ENCODE measurements around the gene HINT2.

HINT2 gene

GRCh38 chr9:35822926-35823325 is 8.1 kb upstream of the HINT2 start:
- Histone ChIP-seq H2AK5ac (ENCODE audit: low read length) (no peak overlapping the region), H3K79me2 (ENCODE audit: control insufficient read depth, insufficient read depth, low read length) (no peaks in the 10 kb centered on the region), H2BK5ac (ENCODE audit: low read length) (no peak overlapping the region), H3K79me1 (ENCODE audit: low read length) (no peaks in the 10 kb centered on the region), H3K18ac (ENCODE audit: low read length) (no peak overlapping the region), H4K5ac (ENCODE audit: low read length) (no peak overlapping the region), H3K56ac (ENCODE audit: low read length) (no peak overlapping the region), H3K4me3 (ENCODE audit: low read length) (no peak overlapping the region), H3K9ac (ENCODE audit: low read length) (no peak overlapping the region), H2BK120ac (ENCODE audit: low read depth, low read length) (no peak overlapping the region), H2BK15ac (replicated peaks; ENCODE audit: low read depth) (no peak overlapping the region), H3K4me1 (ENCODE audit: control insufficient read depth, low read depth, low read length) (no peaks in the 10 kb centered on the region), H3K36me3 (ENCODE audit: control insufficient read depth, insufficient read depth, low read length) (no peaks in the 10 kb centered on the region), H3K4ac (ENCODE audit: low read depth, low read length) (no peak overlapping the region), H3K27ac (ENCODE audit: low read depth, low read length) (no peak overlapping the region), H3K4me2 (ENCODE audit: low read length) (no peak overlapping the region), H3K23ac (ENCODE audit: low read length) (no peak overlapping the region), H3K27me3 (ENCODE audit: insufficient read depth, low read length, poor library complexity) (no peaks in the 10 kb centered on the region), H4K8ac (ENCODE audit: low read depth, low read length) (no peak overlapping the region)
- no peak for DNase-seq

DNA sequence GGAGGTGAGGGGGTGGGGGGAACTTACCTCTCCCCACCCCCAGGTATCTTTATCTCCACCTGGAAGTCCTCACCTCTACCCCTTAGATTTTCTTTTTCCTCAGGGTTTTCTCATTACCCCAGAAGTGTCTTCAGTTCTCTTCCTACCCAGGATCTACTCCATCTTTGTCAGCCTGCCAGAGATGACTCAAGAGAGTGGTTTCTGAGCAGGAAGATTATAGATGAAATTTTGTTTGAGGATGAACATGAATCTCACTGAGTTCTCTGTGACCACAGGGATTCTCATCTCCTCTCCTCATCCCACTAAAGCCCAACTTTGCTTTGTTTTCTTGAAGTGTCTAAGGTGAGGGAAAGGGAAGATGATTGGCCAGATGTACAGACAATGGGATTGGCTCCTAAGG is 5.2 kb upstream of the HINT2 start:
- no peak overlapping the region for H3K4ac ChIP-seq (ENCODE audit: low read depth, low read length)
- no peaks in the 10 kb centered on the region for H3K79me1 ChIP-seq (ENCODE audit: low read length)
- no peak overlapping the region for H2BK15ac ChIP-seq (replicated peaks; ENCODE audit: low read depth)
- H3K27me3 ChIP-seq (ENCODE audit: insufficient read depth, low read length, poor library complexity): no peaks in the 10 kb centered on the region
- no peak overlapping the region for H2BK120ac ChIP-seq (ENCODE audit: low read depth, low read length)
- H4K8ac ChIP-seq (ENCODE audit: low read depth, low read length): no peak overlapping the region
- DNase-seq: no peak
- no peaks in the 10 kb centered on the region for H3K79me2 ChIP-seq (ENCODE audit: control insufficient read depth, insufficient read depth, low read length)
- H3K4me1 ChIP-seq (ENCODE audit: control insufficient read depth, low read depth, low read length): no peaks in the 10 kb centered on the region
- no peak overlapping the region for H3K23ac ChIP-seq (ENCODE audit: low read length)
- H4K5ac ChIP-seq (ENCODE audit: low read length): no peak overlapping the region
- no peak overlapping the region for H3K56ac ChIP-seq (ENCODE audit: low read length)
- no peak overlapping the region for H3K27ac ChIP-seq (ENCODE audit: low read depth, low read length)
- H3K18ac ChIP-seq (ENCODE audit: low read length): no peak overlapping the region
- no peak overlapping the region for H2AK5ac ChIP-seq (ENCODE audit: low read length)
- no peaks in the 10 kb centered on the region for H3K36me3 ChIP-seq (ENCODE audit: control insufficient read depth, insufficient read depth, low read length)
- no peak overlapping the region for H3K9ac ChIP-seq (ENCODE audit: low read length)
- no peak overlapping the region for H2BK5ac ChIP-seq (ENCODE audit: low read length)
- H3K4me2 ChIP-seq (ENCODE audit: low read length): no peak overlapping the region
- H3K4me3 ChIP-seq (ENCODE audit: low read length): no peak overlapping the region

DNA sequence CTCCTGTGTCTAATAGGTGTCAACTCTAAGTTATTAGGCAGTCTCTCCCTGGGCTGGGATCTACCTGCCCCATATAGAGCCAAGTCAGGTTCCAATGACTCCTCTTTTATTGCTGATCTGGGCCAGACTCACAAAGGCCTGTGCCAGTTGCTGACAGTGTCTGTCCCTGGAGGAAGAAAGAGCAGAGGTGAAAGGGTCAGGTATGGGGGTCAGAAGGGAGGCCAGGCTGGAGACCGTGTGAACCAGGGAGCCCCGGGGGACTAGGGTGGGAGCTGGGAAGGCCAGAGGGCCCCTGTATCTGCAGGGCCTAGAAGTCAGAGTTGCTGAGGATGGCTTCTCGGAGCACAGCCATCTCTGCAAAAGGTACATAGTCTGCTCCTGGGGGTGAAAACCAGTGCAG is 3.5 kb upstream of the HINT2 start:
- Histone ChIP-seq H3K9ac (ENCODE audit: low read length) (no peak overlapping the region), H3K23ac (ENCODE audit: low read length) (no peak overlapping the region), H3K4me1 (ENCODE audit: control insufficient read depth, low read depth, low read length) (peaks cover 4% of the 10 kb centered on the region), H4K5ac (ENCODE audit: low read length) (no peak overlapping the region), H3K4me3 (ENCODE audit: low read length) (no peak overlapping the region), H2BK5ac (ENCODE audit: low read length) (no peak overlapping the region), H2AK5ac (ENCODE audit: low read length) (no peak overlapping the region), H3K79me2 (ENCODE audit: control insufficient read depth, insufficient read depth, low read length) (no peaks in the 10 kb centered on the region), H3K36me3 (ENCODE audit: control insufficient read depth, insufficient read depth, low read length) (no peaks in the 10 kb centered on the region), H3K79me1 (ENCODE audit: low read length) (no peaks in the 10 kb centered on the region), H3K27ac (ENCODE audit: low read depth, low read length) (no peak overlapping the region), H4K8ac (ENCODE audit: low read depth, low read length) (no peak overlapping the region), H3K4ac (ENCODE audit: low read depth, low read length) (no peak overlapping the region), H2BK15ac (replicated peaks; ENCODE audit: low read depth) (no peak overlapping the region), H3K56ac (ENCODE audit: low read length) (no peak overlapping the region), H3K4me2 (ENCODE audit: low read length) (no peak overlapping the region), H3K18ac (ENCODE audit: low read length) (no peak overlapping the region), H2BK120ac (ENCODE audit: low read depth, low read length) (no peak overlapping the region), H3K27me3 (ENCODE audit: insufficient read depth, low read length, poor library complexity) (no peaks in the 10 kb centered on the region)
- WGBS (ENCODE audit: extremely low coverage, insufficient coverage, low lambda C conversion rate): no CpG with 5 or more reads among the region's 3 CpGs
- DNase-seq: no peak

DNA sequence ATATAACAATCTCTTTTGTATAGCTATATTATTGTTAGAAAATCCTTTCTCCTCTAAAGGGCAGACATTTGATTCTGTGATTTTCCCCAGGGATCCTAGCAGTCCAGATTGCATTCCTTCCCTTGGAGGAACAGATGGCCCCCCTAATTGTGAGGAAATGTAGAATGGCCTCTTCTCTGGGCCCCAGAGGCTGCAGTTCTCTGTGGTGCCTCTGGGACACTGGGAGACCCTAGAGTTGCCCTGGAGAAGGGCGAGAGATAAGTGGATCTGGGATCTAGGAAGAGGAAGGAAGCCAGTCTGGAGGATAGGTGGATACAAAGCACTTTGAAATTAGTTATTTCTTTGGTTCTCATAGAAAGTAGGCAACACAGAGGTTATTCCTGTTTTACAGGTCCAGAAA is 1.9 kb upstream of the HINT2 start:
- Histone ChIP-seq H3K4ac (ENCODE audit: low read depth, low read length) (no peak overlapping the region), H3K56ac (ENCODE audit: low read length) (no peak overlapping the region), H3K79me2 (ENCODE audit: control insufficient read depth, insufficient read depth, low read length) (no peaks in the 10 kb centered on the region), H3K27me3 (ENCODE audit: insufficient read depth, low read length, poor library complexity) (no peaks in the 10 kb centered on the region), H2BK5ac (ENCODE audit: low read length) (no peak overlapping the region), H3K18ac (ENCODE audit: low read length) (no peak overlapping the region), H3K27ac (ENCODE audit: low read depth, low read length) (no peak overlapping the region), H4K8ac (ENCODE audit: low read depth, low read length) (no peak overlapping the region), H2AK5ac (ENCODE audit: low read length) (no peak overlapping the region), H3K23ac (ENCODE audit: low read length) (no peak overlapping the region), H3K4me2 (ENCODE audit: low read length) (no peak overlapping the region), H3K9ac (ENCODE audit: low read length) (no peak overlapping the region), H3K4me1 (ENCODE audit: control insufficient read depth, low read depth, low read length) (peaks cover 4% of the 10 kb centered on the region), H3K79me1 (ENCODE audit: low read length) (no peaks in the 10 kb centered on the region), H3K4me3 (ENCODE audit: low read length) (no peak overlapping the region), H2BK120ac (ENCODE audit: low read depth, low read length) (no peak overlapping the region), H3K36me3 (ENCODE audit: control insufficient read depth, insufficient read depth, low read length) (no peaks in the 10 kb centered on the region), H2BK15ac (replicated peaks; ENCODE audit: low read depth) (no peak overlapping the region), H4K5ac (ENCODE audit: low read length) (no peak overlapping the region)
- WGBS (ENCODE audit: extremely low coverage, insufficient coverage, low lambda C conversion rate): no CpG with 5 or more reads among the region's 1 CpG
- peak; percentile 74 for DNase-seq

- peak overlapping the region; percentile 98 for H3K56ac ChIP-seq (ENCODE audit: low read length)
- no peaks in the 10 kb centered on the region for H3K36me3 ChIP-seq (ENCODE audit: control insufficient read depth, insufficient read depth, low read length)
- no peaks in the 10 kb centered on the region for H3K79me1 ChIP-seq (ENCODE audit: low read length)
- peaks cover 4% of the 10 kb centered on the region for H3K4me1 ChIP-seq (ENCODE audit: control insufficient read depth, low read depth, low read length)
- H4K5ac ChIP-seq (ENCODE audit: low read length): no peak overlapping the region
- H3K27me3 ChIP-seq (ENCODE audit: insufficient read depth, low read length, poor library complexity): no peaks in the 10 kb centered on the region
- no peak overlapping the region for H2BK15ac ChIP-seq (replicated peaks; ENCODE audit: low read depth)
- DNase-seq: peak; percentile 95
- peak overlapping the region; percentile 94 for H3K9ac ChIP-seq (ENCODE audit: low read length)
- H2BK5ac ChIP-seq (ENCODE audit: low read length): peak overlapping the region; percentile 61
- peak overlapping the region; percentile 83 for H3K23ac ChIP-seq (ENCODE audit: low read length)
- peak overlapping the region; percentile 98 for H3K18ac ChIP-seq (ENCODE audit: low read length)
- peak overlapping the region; percentile 49 for H3K4ac ChIP-seq (ENCODE audit: low read depth, low read length)
- H3K4me2 ChIP-seq (ENCODE audit: low read length): peak overlapping the region; percentile 71
- H3K79me2 ChIP-seq (ENCODE audit: control insufficient read depth, insufficient read depth, low read length): no peaks in the 10 kb centered on the region
- peak overlapping the region; percentile 76 for H3K4me3 ChIP-seq (ENCODE audit: low read length)
- no peak overlapping the region for H2AK5ac ChIP-seq (ENCODE audit: low read length)
- peak overlapping the region; percentile 56 for H4K8ac ChIP-seq (ENCODE audit: low read depth, low read length)
- H3K27ac ChIP-seq (ENCODE audit: low read depth, low read length): peak overlapping the region; percentile 99
- WGBS (ENCODE audit: extremely low coverage, insufficient coverage, low lambda C conversion rate): no CpG with 5 or more reads among the region's 29 CpGs
- no peak overlapping the region for H2BK120ac ChIP-seq (ENCODE audit: low read depth, low read length)
These were observed 569 bp downstream of the HINT2 start for GRCh38 chr9:35814106-35814840.

DNA sequence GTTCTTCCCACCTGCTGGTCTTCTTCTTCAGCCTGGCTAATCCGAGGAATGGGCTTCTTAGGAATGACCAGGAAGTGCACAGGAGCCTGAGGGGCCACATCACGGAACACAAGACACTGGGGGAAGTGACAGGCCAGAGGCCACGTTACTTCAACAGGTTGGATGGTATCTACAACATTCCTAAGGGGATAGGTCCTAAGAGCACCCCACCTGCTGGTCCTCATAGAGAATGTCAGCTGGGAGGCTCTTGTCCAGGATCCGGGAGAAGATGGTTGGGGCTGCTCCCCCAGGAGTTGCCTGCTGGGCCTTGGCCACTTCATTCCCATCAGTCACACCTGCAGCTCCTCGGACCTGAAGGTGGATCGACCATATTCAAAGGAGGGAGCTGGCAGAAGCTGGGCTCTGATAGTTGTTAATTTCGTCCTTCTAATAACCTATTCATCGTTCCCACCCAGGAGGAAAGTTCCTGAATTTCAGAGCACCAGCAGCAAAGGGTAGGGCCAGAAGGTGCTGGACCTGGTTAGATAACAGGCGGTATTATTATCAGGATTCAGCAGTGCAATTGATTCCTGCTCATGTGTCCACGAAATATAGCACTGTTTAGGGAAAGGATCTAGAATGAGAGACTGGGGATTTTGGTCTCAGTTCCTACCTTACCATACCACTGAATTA is 1.3 kb downstream of the HINT2 start:
- H2BK120ac ChIP-seq (ENCODE audit: low read depth, low read length): no peak overlapping the region
- H3K4me3 ChIP-seq (ENCODE audit: low read length): no peak overlapping the region
- H4K5ac ChIP-seq (ENCODE audit: low read length): no peak overlapping the region
- H3K4me1 ChIP-seq (ENCODE audit: control insufficient read depth, low read depth, low read length): peaks cover 4% of the 10 kb centered on the region
- no peaks in the 10 kb centered on the region for H3K79me1 ChIP-seq (ENCODE audit: low read length)
- peak; percentile 91 for DNase-seq
- H4K8ac ChIP-seq (ENCODE audit: low read depth, low read length): no peak overlapping the region
- no peaks in the 10 kb centered on the region for H3K79me2 ChIP-seq (ENCODE audit: control insufficient read depth, insufficient read depth, low read length)
- no peak overlapping the region for H2AK5ac ChIP-seq (ENCODE audit: low read length)
- no peak overlapping the region for H2BK5ac ChIP-seq (ENCODE audit: low read length)
- H3K56ac ChIP-seq (ENCODE audit: low read length): no peak overlapping the region
- H3K4ac ChIP-seq (ENCODE audit: low read depth, low read length): no peak overlapping the region
- peak overlapping the region; percentile 5 for H3K9ac ChIP-seq (ENCODE audit: low read length)
- no CpG with 5 or more reads among the region's 10 CpGs for WGBS (ENCODE audit: extremely low coverage, insufficient coverage, low lambda C conversion rate)
- no peak overlapping the region for H2BK15ac ChIP-seq (replicated peaks; ENCODE audit: low read depth)
- no peak overlapping the region for H3K4me2 ChIP-seq (ENCODE audit: low read length)
- H3K27me3 ChIP-seq (ENCODE audit: insufficient read depth, low read length, poor library complexity): no peaks in the 10 kb centered on the region
- no peak overlapping the region for H3K18ac ChIP-seq (ENCODE audit: low read length)
- H3K36me3 ChIP-seq (ENCODE audit: control insufficient read depth, insufficient read depth, low read length): no peaks in the 10 kb centered on the region
- H3K27ac ChIP-seq (ENCODE audit: low read depth, low read length): no peak overlapping the region
- H3K23ac ChIP-seq (ENCODE audit: low read length): no peak overlapping the region

Measured in mesendoderm (in vitro differentiated cells).